PC-9 (cell line): Measurements from ENCODE around the gene SLC8A1. TPM values are rescaled to one million over a fixed set of nuclear protein-coding genes. Genes with fewer than 3 reads are reported as not detected.

Experiments used
- BruUV-seq: library from RNA; stranded (reverse); fragments of 400-500 nt; replicated peaks from 2 replicates; lab custom pipeline; 2021; lab: Mats Ljungman, UMichigan
- CTCF ChIA-PET: fragments of 300-600 bp; sonication (Branson Sonifier 250); formaldehyde crosslinking; loops from one replicate; lab custom pipeline; 2022; ENCODE audit warnings: antibody characterized with exemption; lab: Charles Lee
- POLR2A ChIA-PET: fragments of 300-600 bp; sonication (Branson Sonifier 250); formaldehyde crosslinking; loops from one replicate; lab custom pipeline; 2022; ENCODE audit warnings: antibody characterized with exemption; ENCODE audit not compliant: unreplicated experiment; lab: Charles Lee
- DNase-seq, 2 experiments: peaks; one replicate each; pipeline versions ENCODE4 v3.0.0 to v3.0.0-alpha.2; 2015 to 2022; ENCODE audit warnings: mixed read lengths in 1 of 2
- H2AFZ ChIP-seq: fragments of 200-600 bp; sonication (generic); 2 replicates; pipeline ENCODE4 v1.8.1; 2017; ENCODE audit warnings: antibody characterized with exemption
- H3F3A ChIP-seq: fragments of 200-600 bp; sonication (generic); 2 replicates; pipeline ENCODE4 v1.8.1; 2017; ENCODE audit warnings: antibody characterized with exemption, mild to moderate bottlenecking, low read depth; ENCODE audit not compliant: insufficient read depth
- H3K27ac ChIP-seq: fragments of 200-600 bp; sonication (generic); 2 replicates; pipeline ENCODE4 v1.6.1; 2016; ENCODE audit warnings: mixed run types
- H3K27me3 ChIP-seq: fragments of 200-600 bp; sonication (generic); 2 replicates; pipeline ENCODE4 v1.6.1; 2016; ENCODE audit warnings: low read depth, mixed run types; ENCODE audit not compliant: insufficient read depth
- H3K36me3 ChIP-seq: fragments of 200-600 bp; sonication (generic); 2 replicates; pipeline ENCODE4 v1.6.1; 2016; ENCODE audit warnings: low read depth, mixed run types
- H3K4me1 ChIP-seq: fragments of 200-600 bp; sonication (generic); replicated peaks from 2 replicates; pipeline ENCODE4 v1.6.1; 2016; ENCODE audit warnings: mixed run types; ENCODE audit not compliant: insufficient read depth
- H3K4me2 ChIP-seq: fragments of 200-600 bp; sonication (generic); 2 replicates; pipeline ENCODE4 v1.6.1; 2017; ENCODE audit warnings: mixed run types
- H3K4me3 ChIP-seq: fragments of 200-600 bp; sonication (generic); 2 replicates; pipeline ENCODE4 v1.6.1; 2016; ENCODE audit warnings: mixed run types
- H3K79me2 ChIP-seq: fragments of 200-600 bp; sonication (generic); 2 replicates; pipeline ENCODE4 v1.6.1; 2017; ENCODE audit warnings: low read depth, mixed run types
- H3K9me2 ChIP-seq: fragments of 200-600 bp; sonication (generic); 2 replicates; pipeline ENCODE4 v1.8.1; 2017; ENCODE audit warnings: mild to moderate bottlenecking; ENCODE audit not compliant: insufficient read depth
- H3K9me3 ChIP-seq: fragments of 200-600 bp; sonication (generic); 2 replicates; pipeline ENCODE4 v1.8.1; 2016; ENCODE audit warnings: low read depth; ENCODE audit not compliant: insufficient read depth
- H4K20me1 ChIP-seq: fragments of 200-600 bp; sonication (generic); 2 replicates; pipeline ENCODE4 v1.8.1; 2017; ENCODE audit not compliant: insufficient read depth
- CTCF ChIP-seq: fragments of 200-600 bp; sonication (generic); conservative IDR thresholded peaks from 2 replicates; pipeline ENCODE4 v1.6.1; 2017; ENCODE audit warnings: mixed run types, antibody characterized with exemption, mild to moderate bottlenecking, moderate library complexity
- EZH2 ChIP-seq: fragments of 200-600 bp; sonication (generic); IDR thresholded peaks from 2 replicates; pipeline ENCODE4 v1.8.0; 2017; ENCODE audit warnings: antibody characterized with exemption, low read depth
- intact Hi-C: fragments of 100-400 bp; cut with micrococcal nuclease; formaldehyde crosslinking; loops from one replicate; pipeline ENCODE4 v1.10.0; 2022; ENCODE audit not compliant: unreplicated experiment
- total RNA-seq: library from RNA; stranded (reverse); gene quantifications from 2 replicates; pipeline ENCODE4 v1.2.3, GENCODE V29; 2021

SLC8A1 gene
- total RNA-seq, 1 experiment from 2014 or later: 13.5 TPM

GRCh38 chr2:40471866-40472265 lies 20.0 kb upstream of the SLC8A1 start:
- H3K4me3 ChIP-seq: no peak overlapping the region
- no peaks in the 10 kb centered on the region; the same call in 1 of the 2 replicates for H3K4me1 ChIP-seq
- H3K27ac ChIP-seq: no peak overlapping the region
- no peaks in the 10 kb centered on the region for H3K9me3 ChIP-seq
- TF ChIP-seq CTCF (no peak), EZH2 (no peak)
- H2AFZ ChIP-seq: no peak overlapping the region
- no peaks in the 10 kb centered on the region for H4K20me1 ChIP-seq
- no peaks in the 10 kb centered on the region for H3K27me3 ChIP-seq
- H3K36me3 ChIP-seq: no peaks in the 10 kb centered on the region
- H3K79me2 ChIP-seq: no peaks in the 10 kb centered on the region
- no peak overlapping the region for H3K4me2 ChIP-seq
- ChIA-PET CTCF (no interaction called here), POLR2A (no interaction called here)
- DNase-seq: no peak
- BruUV-seq: no TSS peak
- intact Hi-C loops: no loop called here
- H3F3A ChIP-seq: no peaks in the 10 kb centered on the region
- peaks cover 8% of the 10 kb centered on the region; the same call in 1 of the 2 replicates for H3K9me2 ChIP-seq

GRCh38 chr2:40470822-40471813 lies 19.2 kb upstream of the SLC8A1 start:
- H4K20me1 ChIP-seq: no peaks in the 10 kb centered on the region
- DNase-seq: no peak
- no peak overlapping the region for H3K27ac ChIP-seq
- peak overlapping the region; percentile 40 for H2AFZ ChIP-seq
- intact Hi-C loops: no loop called here
- H3K4me1 ChIP-seq: no peaks in the 10 kb centered on the region; the same call in 1 of the 2 replicates
- POLR2A ChIA-PET: no interaction called here
- H3K4me2 ChIP-seq: no peak overlapping the region
- no peaks in the 10 kb centered on the region for H3K9me3 ChIP-seq
- CTCF ChIA-PET: no interaction called here
- no peaks in the 10 kb centered on the region for H3K27me3 ChIP-seq
- BruUV-seq: no TSS peak
- H3F3A ChIP-seq: no peaks in the 10 kb centered on the region
- TF ChIP-seq EZH2: no peak
- TF ChIP-seq CTCF: no peak
- H3K36me3 ChIP-seq: no peaks in the 10 kb centered on the region
- peaks cover 8% of the 10 kb centered on the region; the same call in 1 of the 2 replicates for H3K9me2 ChIP-seq
- no peaks in the 10 kb centered on the region for H3K79me2 ChIP-seq
- no peak overlapping the region for H3K4me3 ChIP-seq

GRCh38 chr2:40466935-40467572 lies 15.2 kb upstream of the SLC8A1 start:
- CTCF ChIA-PET: no interaction called here
- H3F3A ChIP-seq: no peaks in the 10 kb centered on the region
- no peaks in the 10 kb centered on the region for H3K36me3 ChIP-seq
- BruUV-seq: no TSS peak
- no peaks in the 10 kb centered on the region for H3K79me2 ChIP-seq
- no peaks in the 10 kb centered on the region; the same call in 1 of the 2 replicates for H3K4me1 ChIP-seq
- no peak overlapping the region for H3K4me3 ChIP-seq
- peaks cover 8% of the 10 kb centered on the region; the same call in 1 of the 2 replicates for H3K9me2 ChIP-seq
- intact Hi-C loops: no loop called here
- no peak overlapping the region for H2AFZ ChIP-seq
- TF ChIP-seq CTCF: no peak
- no peak for TF ChIP-seq EZH2
- no peak overlapping the region for H3K27ac ChIP-seq
- no peaks in the 10 kb centered on the region for H4K20me1 ChIP-seq
- no peak overlapping the region for H3K4me2 ChIP-seq
- no peak for DNase-seq
- H3K27me3 ChIP-seq: no peaks in the 10 kb centered on the region
- no peaks in the 10 kb centered on the region for H3K9me3 ChIP-seq
- POLR2A ChIA-PET: interaction anchor here (0.6 kb wide), 1 partner anchor 13 kb away, joined by 5 read pairs; no protein-coding TSS in a partner anchor
